HG03521 (cell line): ENCODE data around the gene TDP1.

Experiments
- ATAC-seq: cut with Tn5 transposase; IDR thresholded peaks from one replicate; pipeline ENCODE4 v1.9.1; 2021; ENCODE audit warnings: mild to moderate bottlenecking, moderate library complexity; ENCODE audit not compliant: unreplicated experiment

Gene TDP1

DNA sequence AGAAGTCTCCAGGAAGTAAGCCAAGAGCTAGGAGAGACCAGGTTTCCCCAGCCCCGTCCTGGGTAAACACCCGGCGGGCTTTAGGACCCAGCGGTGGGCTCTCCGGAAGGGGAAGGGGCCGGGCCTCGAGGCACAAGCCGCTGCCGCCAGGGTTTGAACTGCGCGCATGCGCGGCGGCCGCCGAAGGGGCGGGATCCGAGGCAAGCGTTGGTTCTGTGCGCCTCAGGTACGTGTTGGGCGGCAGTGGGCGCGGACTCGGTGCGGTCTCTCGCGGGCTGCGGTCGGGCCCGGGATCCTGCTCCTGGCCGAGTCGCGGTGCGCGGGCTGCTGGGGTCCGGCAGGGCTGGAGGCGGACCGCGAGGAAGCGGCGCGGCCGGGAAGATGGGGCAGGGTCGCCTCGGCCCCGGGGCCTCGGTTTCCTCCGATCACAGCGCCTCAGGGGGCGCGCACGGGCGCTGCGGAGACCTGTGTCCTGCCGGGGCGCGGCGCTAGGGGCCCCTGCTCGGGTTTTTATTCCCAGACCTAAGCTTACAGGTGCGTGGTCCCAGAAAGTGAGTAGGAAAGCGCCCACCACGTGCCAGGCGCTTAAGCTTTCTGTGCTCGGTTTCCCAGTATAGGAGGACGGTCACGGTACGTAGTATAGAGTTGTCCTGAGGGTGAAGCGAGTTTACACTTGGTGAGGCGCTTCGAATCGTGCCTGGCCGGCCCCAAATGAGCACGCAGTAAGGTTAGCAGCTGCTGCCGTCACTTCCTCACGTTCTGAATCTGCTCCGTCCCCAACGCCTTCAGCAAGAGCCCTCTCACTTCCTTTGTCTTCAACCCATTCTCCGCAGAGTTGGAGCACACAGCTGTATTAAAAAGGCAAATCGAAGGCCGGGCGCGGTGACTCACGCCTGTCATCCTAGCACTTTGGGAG, at the start of gene TDP1:
TSS of gene TDP1 (plus strand) at position 183 of the 916 bp plus-strand sequence. CDS start 7,188 bp downstream, outside the sequence.
- ATAC-seq: peak; percentile 57

DNA sequence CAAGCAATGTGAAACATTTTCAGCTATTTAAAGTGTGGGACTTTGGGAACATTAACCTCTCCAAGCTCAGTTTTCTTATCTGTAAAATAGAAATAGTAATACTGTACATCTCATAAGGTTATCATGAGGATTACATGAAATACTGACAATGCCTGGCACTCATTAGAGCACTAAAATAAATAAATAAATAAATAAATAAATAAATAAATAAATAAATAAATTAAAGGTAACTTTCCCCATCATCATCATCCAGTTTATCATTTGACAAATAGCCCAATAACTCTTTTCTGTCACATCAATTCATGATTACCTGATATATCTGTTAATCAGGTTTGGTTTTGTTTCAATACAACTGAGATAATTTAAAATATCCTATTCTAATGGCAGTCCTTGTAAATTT, 49.7 kb upstream of the TDP1 start:
- ATAC-seq: no peak

DNA sequence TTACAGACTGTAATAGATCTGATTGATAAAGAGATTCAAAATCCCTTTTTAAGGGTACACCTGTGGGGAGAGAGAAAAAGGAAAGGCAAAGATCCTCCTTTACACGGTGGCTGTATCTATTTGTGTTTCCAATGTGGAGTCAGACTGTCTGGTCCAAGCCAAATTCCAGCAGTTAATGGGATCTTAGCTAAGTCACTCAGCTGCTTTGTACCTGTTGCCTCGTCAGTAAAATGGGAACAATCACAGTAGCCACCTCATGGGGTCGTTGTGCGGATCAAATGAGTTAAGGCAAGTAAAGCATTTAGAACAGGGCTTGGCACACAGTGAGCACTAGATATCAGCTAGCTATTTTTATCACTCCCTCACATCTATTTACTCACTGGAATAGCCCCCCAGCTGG, 48.1 kb upstream of the TDP1 start:
- no peak for ATAC-seq

DNA sequence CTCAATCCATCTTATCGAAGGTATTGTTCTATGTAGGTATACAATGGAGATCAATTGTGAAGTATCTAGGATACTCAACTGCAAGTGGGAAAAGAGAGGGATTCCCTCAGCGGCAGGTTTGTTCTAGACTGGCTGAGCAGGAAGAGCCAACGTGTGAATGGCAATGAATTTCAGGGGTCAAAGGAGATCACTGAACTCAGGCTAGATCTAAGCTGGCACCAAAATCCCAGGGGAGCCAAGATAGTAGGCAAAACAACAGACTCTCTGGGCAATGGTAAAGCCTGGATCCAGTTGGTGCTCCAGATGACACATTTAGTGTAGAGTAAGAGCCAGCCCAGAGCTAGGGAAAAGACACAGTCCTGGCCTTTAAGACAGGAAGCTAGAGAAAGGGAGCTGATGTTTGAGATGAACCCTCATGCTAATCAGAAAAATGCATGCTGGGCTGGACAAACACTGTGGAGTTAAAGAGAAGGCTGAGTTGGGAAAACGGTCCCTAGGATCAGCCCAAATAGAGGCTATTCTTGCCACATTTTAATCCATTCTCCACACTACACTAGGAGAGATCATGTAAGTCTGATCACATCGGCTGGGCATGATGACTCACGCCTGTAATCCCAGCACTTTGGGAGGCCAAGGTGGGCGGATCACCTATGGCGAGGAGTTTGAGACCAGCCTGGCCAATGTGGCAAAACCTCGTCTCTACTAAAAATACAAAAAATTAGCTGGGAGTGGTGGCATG, 46.8 kb upstream of the TDP1 start:
- ATAC-seq: no peak

DNA sequence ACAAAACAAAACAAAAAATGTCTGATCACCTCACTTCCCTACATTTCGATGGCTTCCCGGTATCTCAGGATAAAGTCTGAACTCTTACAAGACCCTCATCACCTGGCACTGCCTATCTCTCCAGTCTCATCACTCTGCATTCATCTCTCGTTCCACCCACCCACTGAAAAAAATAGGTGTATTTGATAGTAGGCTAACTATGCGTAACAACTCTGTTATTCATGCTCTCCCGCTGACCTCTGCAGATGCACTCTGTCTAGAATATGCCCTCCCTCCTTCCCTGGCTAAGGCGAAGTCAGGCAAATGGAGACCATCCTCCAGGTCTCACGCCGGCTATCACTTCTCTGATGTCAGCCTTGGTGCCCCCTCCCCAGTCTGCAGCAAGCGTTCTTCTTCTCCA, 46.1 kb upstream of the TDP1 start:
- no peak for ATAC-seq

DNA sequence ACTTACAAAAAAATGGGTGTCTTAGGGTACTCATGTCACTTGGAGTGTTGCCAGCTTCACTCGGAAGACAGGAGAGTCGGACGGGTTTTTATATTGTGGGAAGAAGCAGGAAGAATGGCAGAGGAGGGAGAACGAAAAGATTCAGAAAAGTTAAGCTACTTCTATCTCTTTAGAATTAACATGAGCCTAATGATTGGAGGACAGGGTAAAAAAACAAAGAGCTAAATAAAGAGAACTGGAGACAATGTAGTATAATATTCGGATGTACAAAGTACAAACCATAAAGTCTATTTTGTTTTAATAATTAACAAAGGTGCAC, 45.1 kb upstream of the TDP1 start:
- ATAC-seq: no peak

DNA sequence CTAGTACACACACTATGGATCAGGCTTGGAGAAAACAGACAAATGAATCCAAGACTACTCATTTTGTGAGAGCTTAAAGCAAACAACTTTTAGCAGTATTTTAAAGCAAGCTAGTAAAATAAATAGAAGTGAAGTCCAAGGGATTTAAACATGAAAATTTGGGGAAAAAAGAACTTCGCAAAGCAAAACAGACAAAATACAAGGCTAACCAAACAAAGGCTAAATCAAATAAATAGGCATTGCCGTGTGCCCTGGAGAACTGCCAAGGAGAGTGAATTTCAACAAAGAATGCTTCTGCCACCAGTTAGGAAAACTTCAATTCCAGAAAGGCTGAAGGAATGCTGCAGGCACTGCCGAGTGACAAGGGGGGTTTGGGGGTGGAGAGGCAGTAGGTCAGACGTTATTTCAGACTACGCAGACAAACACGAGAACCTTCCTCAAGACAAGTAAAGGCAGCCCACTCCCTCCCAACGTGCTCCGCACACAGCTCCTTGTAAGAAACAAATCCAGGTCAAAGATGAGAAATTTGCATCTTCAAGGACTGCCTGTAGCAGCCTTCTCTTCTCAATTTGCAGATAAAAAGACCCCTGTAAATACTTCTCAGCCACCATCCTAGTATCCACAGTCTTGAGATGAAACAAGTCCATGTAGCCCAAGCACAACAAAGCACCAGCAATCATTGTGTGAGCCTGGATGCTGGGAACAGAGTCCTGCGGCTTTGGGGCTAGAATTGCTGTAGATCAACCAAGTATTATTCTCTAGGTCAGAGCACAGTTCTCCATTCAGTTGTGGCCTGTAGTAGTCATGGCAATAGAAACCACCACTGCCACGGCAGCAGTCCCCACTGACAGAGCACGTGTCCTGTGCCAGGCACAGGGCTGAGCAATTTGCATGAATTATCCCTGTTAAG, 44.5 kb upstream of the TDP1 start:
- no peak for ATAC-seq

DNA sequence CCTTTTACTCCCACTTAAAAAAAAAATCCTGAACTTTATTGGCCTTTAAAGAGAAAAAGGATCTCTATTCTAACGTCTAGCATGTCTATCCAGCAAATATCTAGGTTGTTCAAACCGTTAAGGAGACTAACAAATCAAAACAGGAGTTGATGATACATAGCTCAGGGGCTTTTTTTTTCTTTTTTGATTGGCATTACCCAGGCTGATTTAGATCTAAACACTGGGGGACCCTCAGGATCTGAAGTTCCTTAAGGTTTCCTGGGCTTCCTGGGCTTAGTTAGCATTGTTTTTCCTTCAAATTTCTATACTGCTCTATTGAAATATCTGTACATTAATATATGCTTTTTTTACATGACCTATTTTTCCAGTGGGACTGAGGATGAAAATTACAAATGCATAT, 43.5 kb upstream of the TDP1 start:
- no peak for ATAC-seq

DNA sequence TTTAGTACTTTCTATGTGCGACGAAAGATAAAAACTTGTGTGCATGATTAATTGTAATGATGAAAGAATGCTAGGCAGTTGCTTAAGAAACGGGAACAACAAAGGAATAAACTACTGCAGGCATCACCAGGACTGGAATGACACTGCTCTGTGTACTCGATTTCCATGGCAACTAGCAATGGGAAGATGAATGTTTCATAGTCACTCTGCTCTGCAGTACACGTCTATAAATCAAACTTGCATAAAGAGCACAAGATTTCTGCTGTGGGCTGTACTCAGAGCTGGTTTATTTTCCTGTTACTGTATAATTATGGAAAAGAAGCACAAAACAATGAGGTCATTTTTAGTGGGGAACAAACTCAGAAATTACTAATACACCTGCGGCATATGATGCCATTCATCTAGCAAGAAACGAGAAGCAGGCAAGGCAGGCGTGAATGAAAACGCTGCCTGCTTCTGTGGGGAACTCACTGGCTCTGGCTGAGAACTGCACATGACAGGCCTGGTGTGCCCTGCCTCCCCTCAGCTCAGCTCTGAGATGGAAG, 43.0 kb upstream of the TDP1 start:
- ATAC-seq: no peak

DNA sequence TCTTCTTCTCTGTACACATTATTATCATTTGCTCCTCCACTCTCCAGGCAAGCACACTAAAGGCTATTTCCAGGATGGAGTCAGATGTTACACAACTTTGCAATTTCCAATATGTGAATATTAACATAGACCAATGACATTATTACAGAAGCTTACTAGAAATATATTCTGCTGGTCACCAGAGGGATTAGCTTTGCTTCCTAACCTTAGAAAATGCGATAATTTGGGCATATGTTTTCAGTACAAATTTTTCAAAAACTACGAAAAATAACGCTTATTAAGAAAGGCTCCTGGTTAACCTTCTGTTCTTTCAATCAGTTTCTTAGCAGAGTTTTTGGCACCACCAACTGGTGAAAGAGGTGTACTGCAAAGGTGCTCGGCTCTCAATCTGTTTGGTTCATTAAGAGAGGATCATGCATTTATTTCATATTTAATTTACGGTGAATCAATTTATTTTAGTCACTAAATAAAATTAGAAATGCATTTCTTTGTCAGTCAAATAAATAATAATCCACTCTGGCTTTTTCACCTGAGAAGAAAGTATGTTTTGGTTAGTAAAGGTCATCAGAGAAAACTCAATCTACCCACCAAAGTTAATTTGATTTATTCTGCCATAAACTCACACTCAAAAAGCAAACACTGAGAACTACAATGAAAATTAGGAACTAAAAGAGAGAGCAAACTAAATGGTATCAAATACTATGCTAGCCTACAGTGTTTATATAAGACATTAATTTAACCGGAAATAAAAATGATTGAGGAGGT, 40.4 kb upstream of the TDP1 start:
- ATAC-seq: no peak

DNA sequence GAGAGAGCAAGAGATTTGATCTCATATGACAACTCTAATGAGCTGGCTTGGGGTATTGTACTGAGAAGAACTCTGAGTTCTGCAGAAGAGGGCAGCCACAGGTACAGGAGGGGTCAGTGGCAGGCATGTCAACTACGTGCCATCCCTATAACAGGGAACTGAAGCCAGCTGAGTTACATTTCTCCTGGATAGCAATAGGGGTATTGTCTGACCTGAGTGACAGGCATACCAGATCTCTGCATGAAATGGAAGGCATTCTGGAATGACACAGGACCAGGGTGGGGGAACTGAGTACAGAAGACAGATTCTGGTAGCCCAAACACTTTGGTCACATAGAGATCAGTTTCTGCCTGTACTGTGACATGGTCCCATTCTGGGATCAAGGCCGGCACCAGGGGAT, 37.0 kb upstream of the TDP1 start:
- no peak for ATAC-seq

DNA sequence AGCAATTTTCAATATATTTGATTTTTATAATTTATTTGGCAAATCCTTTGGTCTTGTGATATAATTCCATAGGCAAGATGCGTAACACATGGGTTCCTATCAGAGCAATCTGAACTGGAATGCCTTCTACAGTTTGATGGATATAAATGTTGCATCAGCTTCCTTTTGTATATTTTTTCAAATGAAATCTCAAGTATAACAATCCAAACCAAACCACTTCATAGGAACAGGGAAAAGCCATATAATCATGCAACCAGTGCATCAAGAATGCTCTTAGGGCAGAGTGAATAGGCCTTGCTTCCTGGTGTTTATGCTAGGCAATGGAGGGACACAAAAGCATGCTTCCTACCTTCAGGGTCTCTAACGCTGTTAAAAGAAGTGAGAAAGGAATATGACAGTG, 35.7 kb upstream of the TDP1 start:
- ATAC-seq: no peak

DNA sequence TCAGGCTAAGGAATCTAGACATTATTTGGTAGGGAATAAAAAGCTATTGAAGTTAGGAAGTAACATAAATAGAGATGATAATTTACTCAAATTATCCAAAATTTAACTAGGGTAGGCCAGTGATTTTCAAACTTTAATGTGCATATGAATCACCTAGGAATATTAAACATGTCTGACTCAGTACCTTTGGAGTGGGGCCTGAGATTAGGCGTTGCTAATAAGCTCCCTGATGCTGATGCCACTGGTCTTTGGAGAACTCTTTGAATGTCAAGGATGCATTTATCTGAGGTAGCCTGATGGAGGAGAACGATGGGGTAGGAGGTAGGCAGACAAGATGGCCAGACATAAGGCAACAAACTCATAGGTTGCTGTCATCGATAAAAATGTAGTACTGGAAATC, 34.4 kb upstream of the TDP1 start:
- ATAC-seq: no peak

DNA sequence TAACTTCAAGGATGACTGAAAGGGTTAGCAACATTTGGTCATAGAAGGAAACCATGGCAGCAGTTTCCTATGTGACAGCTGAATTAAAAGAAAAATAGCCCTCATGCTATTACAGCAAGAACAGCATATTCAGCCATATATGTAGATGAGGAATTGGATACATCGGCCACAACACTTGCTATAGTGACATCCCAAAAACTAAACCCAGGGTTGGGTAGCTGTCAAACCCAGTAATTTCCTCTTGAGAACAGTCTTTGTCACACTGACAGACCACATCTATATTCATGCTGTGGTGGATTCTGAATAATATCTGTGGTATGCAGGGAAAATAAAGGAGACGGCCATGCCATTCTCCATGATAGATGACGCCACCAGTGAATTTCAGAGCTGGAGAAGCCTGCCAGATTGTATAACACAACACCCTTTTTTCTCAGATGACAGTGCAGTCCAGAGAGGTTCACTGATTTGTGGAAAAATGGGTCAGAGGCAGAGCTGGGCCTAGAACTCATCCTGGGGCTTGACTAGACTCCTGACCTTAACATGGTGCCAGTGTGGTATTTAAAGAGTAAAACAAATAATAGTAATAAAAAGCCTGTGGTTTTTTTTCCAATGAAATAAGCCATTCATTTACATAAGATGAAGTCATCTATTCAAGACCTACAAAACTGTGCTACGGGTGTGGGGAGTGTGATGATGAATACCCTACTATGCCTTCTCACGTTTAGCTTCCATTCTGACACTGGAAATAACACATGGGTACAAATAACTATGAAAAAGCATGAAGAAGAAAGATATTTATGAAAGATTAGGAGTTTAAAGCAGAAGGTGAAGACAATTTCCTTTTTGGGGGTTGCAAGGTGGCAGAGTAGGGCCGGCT, 33.5 kb upstream of the TDP1 start:
- ATAC-seq: no peak

DNA sequence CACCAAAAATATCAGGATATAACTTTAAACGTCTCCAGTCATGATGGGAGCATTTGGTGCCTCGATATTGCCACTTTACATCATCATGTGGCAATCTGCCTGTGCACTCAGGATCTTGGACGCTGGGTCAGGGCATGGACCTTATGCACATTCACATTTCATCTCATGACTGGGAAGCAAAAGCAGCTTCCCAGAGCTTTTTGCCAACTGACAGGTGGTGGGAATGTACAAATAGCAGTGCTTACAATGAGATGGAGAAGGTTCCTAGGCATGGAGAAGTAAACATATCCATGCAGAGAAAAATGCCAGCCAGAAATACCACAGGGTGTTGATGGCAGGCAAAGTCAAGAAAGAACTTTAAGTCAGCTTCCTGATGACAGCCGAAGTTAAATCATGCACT, 31.5 kb upstream of the TDP1 start:
- ATAC-seq: no peak

DNA sequence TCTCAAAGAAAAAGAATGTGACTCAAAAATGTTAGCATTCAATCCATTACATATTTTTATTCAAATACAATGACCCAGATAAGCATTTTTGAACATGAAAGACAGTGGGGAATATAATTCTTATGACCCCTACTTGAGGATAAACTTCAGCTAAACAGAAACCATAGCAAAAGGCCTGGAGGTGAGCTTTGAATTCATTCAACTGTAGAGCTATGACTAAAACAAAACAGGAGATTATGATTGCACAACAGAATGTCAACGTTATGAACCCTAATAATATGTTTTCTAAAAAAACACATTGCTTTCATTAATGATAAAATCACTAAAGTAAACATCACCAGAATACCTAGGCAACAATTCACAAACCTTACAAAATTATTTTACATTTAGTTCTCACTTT, 29.0 kb upstream of the TDP1 start:
- ATAC-seq: no peak

DNA sequence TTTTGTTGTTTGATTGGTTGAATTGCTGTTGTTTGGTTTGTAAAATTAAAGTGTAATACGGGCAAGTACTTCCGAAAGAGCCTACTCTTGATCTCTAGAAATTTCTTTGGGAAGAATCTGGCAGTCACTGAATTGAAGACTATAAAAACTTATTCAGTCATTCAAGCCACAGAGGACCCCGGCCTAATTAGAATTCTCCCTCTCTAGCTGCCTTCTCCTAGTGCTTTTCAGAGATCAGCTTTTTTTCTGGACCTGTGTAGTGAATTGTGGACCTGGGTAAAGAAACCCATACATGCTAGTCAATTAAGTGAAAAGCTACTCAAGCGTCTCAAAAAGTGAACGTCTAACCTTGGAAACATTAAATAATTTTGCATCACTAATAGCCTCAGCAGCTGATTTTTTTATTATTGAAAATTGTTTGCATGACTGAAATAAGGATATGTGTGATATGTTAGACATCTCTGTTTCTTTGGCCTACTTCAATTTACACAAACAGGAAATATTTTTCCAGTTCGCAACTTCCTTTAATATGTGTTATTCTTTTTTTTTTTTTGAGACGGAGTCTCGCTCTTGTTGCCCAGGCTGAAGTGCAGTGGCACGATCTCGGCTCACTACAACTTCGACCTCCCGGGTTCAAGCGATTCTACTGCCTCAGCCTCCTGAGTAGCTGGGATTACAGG, 28.4 kb upstream of the TDP1 start:
- ATAC-seq: no peak

DNA sequence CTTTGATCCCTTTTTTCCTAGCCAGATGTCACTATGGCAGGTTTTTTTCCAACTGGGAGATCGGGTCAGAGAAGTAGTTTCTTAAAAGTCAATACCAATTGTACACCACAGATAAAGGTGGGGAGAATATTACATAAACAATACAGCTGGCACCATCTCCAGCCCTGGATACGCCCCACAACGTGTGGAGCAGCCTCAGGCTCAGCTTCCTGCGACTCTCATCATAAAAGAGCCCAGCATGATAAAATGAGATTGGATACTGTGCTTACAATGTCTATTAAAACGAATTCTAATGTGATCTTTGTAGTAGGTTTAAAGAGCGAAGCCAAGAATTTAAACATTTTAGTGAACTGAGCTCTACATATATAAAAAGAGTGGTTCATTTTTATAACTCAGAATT, 22.7 kb upstream of the TDP1 start:
- no peak for ATAC-seq

DNA sequence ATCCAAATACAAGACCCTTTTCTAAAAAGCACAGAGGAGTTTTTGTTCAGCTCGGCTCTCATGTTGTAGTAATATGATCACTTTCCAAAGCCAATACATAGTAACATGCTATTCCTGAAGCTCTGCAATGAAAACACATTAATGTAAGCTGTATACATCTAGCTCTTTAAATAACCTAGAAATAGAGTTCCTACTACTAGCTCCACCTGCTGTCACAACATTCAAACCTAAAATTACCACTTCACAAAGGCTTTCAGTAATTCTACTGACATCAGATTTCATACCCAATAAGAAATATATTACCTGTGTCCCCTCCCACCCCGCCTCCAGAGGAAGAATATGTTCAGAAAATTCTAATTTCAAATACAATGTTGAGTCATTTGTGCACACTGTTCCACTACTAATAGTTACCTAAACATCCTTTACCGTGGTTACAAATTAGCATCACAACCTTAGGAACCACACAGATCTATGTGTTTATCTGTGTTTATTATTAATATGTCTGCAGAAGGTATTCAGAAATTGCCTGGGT, 19.0 kb upstream of the TDP1 start:
- ATAC-seq: no peak
